PC-3 (cell line): ENCODE results near the gene FXR2. TPM values are rescaled to one million over a fixed set of nuclear protein-coding genes. Genes with fewer than 3 reads are reported as not detected.

Experiments
- ATAC-seq: fragments of 200-7000 bp; cut with Tn5 transposase; 2 replicates; pipeline ENCODE4 v1.9.1; 2020; ENCODE audit warnings: mild to moderate bottlenecking, moderate library complexity
- BruUV-seq: library from RNA; stranded (reverse); fragments of 400-500 nt; replicated peaks from 2 replicates; lab custom pipeline; 2021; lab: Mats Ljungman, UMichigan
- CTCF ChIA-PET: fragments of 300-600 bp; sonication (Branson Sonifier 250); formaldehyde crosslinking; loops from one replicate; lab custom pipeline; 2022; ENCODE audit warnings: antibody characterized with exemption; lab: Charles Lee
- POLR2A ChIA-PET: fragments of 300-600 bp; sonication (Branson Sonifier 250); formaldehyde crosslinking; loops from one replicate; lab custom pipeline; 2022; ENCODE audit warnings: antibody characterized with exemption; ENCODE audit not compliant: unreplicated experiment; lab: Charles Lee
- DNase-seq: peaks from one replicate; pipeline ENCODE4 v3.0.0-alpha.2; 2015
- H2AFZ ChIP-seq: fragments of 300-600 bp; sonication (generic); 2 replicates; pipeline ENCODE4 v1.6.0; 2016; ENCODE audit warnings: antibody characterized with exemption, low read length
- H3F3A ChIP-seq: fragments of 300-600 bp; sonication (generic); one replicate; pipeline ENCODE4 v1.6.0; 2017; ENCODE audit warnings: antibody characterized with exemption, low read length, control low read depth, mild to moderate bottlenecking; ENCODE audit not compliant: unreplicated experiment
- H3K27ac ChIP-seq: fragments of 300-600 bp; sonication (generic); 2 replicates; pipeline ENCODE4 v1.5.1; 2016; ENCODE audit warnings: mild to moderate bottlenecking, low read length
- H3K27me3 ChIP-seq: fragments of 300-600 bp; sonication (generic); 2 replicates; pipeline ENCODE4 v1.6.1; 2016; ENCODE audit warnings: low read length, mixed read lengths
- H3K36me3 ChIP-seq: fragments of 300-600 bp; sonication (generic); 2 replicates; pipeline ENCODE4 v1.6.1; 2016; ENCODE audit warnings: low read depth, mixed run types, low read length, mixed read lengths
- H3K4me1 ChIP-seq: fragments of 300-600 bp; sonication (generic); 2 replicates; pipeline ENCODE4 v1.5.1; 2016; ENCODE audit warnings: low read length; ENCODE audit not compliant: insufficient read depth
- H3K4me2 ChIP-seq: fragments of 300-600 bp; sonication (generic); 2 replicates; pipeline ENCODE4 v1.6.0; 2016; ENCODE audit warnings: low read length
- H3K4me3 ChIP-seq: fragments of 300-600 bp; sonication (generic); 2 replicates; pipeline ENCODE4 v1.5.1; 2016; ENCODE audit warnings: mild to moderate bottlenecking, low read length, mixed read lengths
- H3K79me2 ChIP-seq: fragments of 300-600 bp; sonication (generic); 2 replicates; pipeline ENCODE4 v1.6.1; 2017; ENCODE audit warnings: low read length, mixed read lengths
- H3K9ac ChIP-seq: fragments of 300-600 bp; sonication (generic); 2 replicates; pipeline ENCODE4 v1.6.0; 2016; ENCODE audit warnings: mild to moderate bottlenecking, low read length
- H3K9me2 ChIP-seq: fragments of 300-600 bp; sonication (generic); replicated peaks from 2 replicates; pipeline ENCODE4 v1.6.1; 2016; ENCODE audit warnings: mixed run types, low read length, mixed read lengths
- H3K9me3 ChIP-seq: fragments of 300-600 bp; sonication (generic); 2 replicates; pipeline ENCODE4 v1.6.1; 2016; ENCODE audit warnings: low read length, mixed read lengths
- H4K20me1 ChIP-seq: fragments of 300-600 bp; sonication (generic); 2 replicates; pipeline ENCODE4 v1.6.1; 2016; ENCODE audit warnings: low read length, mixed read lengths
- EZH2 ChIP-seq: fragments of 300-600 bp; sonication (generic); IDR thresholded peaks from one replicate; pipeline ENCODE4 v1.6.1; 2017; ENCODE audit warnings: antibody characterized with exemption, mild to moderate bottlenecking, low read length; ENCODE audit not compliant: unreplicated experiment
- EZH2phosphoT487 ChIP-seq: fragments of 300-600 bp; sonication (generic); IDR thresholded peaks from 2 replicates; pipeline ENCODE4 v1.6.1; 2018; ENCODE audit warnings: mild to moderate bottlenecking, antibody characterized with exemption, low read length, borderline replicate concordance
- intact Hi-C: fragments of 100-400 bp; cut with micrococcal nuclease; formaldehyde crosslinking; loops from 2 replicates; pipeline ENCODE4 v1.9.0; 2023
- total RNA-seq: library from RNA; depleted of rRNA; stranded (reverse); fragments of >200 nt; gene quantifications from 2 replicates; pipeline ENCODE4 v1.2.3, GENCODE V29; 2014
- TF ChIP-seq, protein P1 (sequence below): fragments of 300-600 bp; sonication (generic); conservative IDR thresholded peaks from 2 replicates; pipeline ENCODE4 v1.5.1; 2017; ENCODE audit warnings: antibody characterized with exemption, low read depth, mild to moderate bottlenecking, low read length

FXR2 gene
- total RNA-seq, 1 experiment from 2014 or later = 51.4 TPM

DNA sequence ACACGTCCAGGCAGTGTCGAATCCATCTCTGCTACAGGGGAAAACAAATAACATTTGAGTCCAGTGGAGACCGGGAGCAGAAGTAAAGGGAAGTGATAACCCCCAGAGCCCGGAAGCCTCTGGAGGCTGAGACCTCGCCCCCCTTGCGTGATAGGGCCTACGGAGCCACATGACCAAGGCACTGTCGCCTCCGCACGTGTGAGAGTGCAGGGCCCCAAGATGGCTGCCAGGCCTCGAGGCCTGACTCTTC is 42.4 kb downstream of the FXR2 start:
- TF ChIP-seq EZH2 = no peak
- TF ChIP-seq EZH2phosphoT487 = no peak
- TF ChIP-seq, protein P1, sequence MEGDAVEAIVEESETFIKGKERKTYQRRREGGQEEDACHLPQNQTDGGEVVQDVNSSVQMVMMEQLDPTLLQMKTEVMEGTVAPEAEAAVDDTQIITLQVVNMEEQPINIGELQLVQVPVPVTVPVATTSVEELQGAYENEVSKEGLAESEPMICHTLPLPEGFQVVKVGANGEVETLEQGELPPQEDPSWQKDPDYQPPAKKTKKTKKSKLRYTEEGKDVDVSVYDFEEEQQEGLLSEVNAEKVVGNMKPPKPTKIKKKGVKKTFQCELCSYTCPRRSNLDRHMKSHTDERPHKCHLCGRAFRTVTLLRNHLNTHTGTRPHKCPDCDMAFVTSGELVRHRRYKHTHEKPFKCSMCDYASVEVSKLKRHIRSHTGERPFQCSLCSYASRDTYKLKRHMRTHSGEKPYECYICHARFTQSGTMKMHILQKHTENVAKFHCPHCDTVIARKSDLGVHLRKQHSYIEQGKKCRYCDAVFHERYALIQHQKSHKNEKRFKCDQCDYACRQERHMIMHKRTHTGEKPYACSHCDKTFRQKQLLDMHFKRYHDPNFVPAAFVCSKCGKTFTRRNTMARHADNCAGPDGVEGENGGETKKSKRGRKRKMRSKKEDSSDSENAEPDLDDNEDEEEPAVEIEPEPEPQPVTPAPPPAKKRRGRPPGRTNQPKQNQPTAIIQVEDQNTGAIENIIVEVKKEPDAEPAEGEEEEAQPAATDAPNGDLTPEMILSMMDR = no peak
- BruUV-seq = no TSS peak
- H2AFZ ChIP-seq = no peak overlapping the region

DNA sequence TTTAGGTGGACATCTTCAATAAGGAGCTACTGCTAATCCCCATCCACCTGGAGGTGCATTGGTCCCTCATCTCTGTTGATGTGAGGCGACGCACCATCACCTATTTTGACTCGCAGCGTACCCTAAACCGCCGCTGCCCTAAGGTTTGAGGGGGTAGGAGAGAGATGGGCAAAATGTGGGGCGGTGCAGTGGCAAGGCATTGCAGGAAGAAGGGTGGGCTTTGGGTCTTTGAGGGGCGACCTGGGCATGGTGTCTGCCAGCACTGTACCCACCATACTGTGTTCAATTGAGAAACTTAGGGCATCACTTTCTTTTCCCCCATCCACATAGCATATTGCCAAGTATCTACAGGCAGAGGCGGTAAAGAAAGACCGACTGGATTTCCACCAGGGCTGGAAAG is 44.3 kb downstream of the FXR2 start:
- peaks cover 9% of the 10 kb centered on the region for H3F3A ChIP-seq
- intact Hi-C loops = no loop called here
- ChIA-PET POLR2A (no interaction called here), CTCF (no interaction called here)
- peaks cover 25% of the 10 kb centered on the region for H4K20me1 ChIP-seq
- TF ChIP-seq EZH2 (no peak), EZH2phosphoT487 (no peak)
- TF ChIP-seq, protein P1 = no peak
- H3K27ac ChIP-seq = no peak overlapping the region
- no peak overlapping the region for H3K9ac ChIP-seq
- H3K27me3 ChIP-seq = no peaks in the 10 kb centered on the region
- DNase-seq (no peak), ATAC-seq (no peak)
- H3K79me2 ChIP-seq = peaks cover 35% of the 10 kb centered on the region
- no TSS peak for BruUV-seq
- H3K9me2 ChIP-seq = no peaks in the 10 kb centered on the region
- H3K9me3 ChIP-seq = no peaks in the 10 kb centered on the region
- peaks cover 40% of the 10 kb centered on the region for H3K36me3 ChIP-seq
- no peak overlapping the region for H2AFZ ChIP-seq
- H3K4me3 ChIP-seq = no peak overlapping the region
- H3K4me2 ChIP-seq = no peak overlapping the region
- H3K4me1 ChIP-seq = peaks cover 14% of the 10 kb centered on the region

More for the DNA sequence above, 42.4 kb downstream of the FXR2 start:
- Histone ChIP-seq H3K4me2 (peak overlapping the region; percentile 67), H3K79me2 (peaks cover 47% of the 10 kb centered on the region), H3K9me2 (no peaks in the 10 kb centered on the region), H3F3A (peaks cover 25% of the 10 kb centered on the region), H4K20me1 (peaks cover 44% of the 10 kb centered on the region), H3K4me1 (peaks cover 32% of the 10 kb centered on the region), H3K36me3 (peaks cover 53% of the 10 kb centered on the region), H3K27ac (peak overlapping the region; percentile 20), H3K9me3 (no peaks in the 10 kb centered on the region), H3K4me3 (peak overlapping the region; percentile 49; the same call in 1 of the 2 replicates), H3K9ac (peak overlapping the region; percentile 47), H3K27me3 (no peaks in the 10 kb centered on the region)
- CTCF ChIA-PET = no interaction called here
- POLR2A ChIA-PET = no interaction called here
- intact Hi-C loops = no loop called here
- ATAC-seq (no peak), DNase-seq (no peak)

DNA sequence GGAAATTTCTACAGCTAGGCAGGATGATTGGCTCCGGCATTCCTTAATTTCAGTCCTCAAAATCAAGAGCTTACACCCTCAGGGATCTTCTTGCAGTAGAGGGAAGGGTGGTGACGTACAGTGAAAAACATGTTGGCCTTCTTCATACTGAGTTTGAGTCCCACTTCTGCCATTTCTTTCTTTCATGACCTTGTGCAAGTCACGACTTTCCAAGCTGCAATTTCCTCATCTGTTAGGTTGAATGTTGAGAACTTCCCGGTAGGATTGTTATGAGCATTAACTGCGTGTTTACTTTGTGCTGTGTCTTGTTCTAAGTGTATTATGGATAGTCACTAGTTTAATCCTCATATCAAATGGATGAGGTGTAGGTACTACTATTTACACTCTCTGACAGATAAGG is 45.1 kb downstream of the FXR2 start:
- H3K36me3 ChIP-seq = peaks cover 38% of the 10 kb centered on the region
- H3K79me2 ChIP-seq = peaks cover 35% of the 10 kb centered on the region

More for the DNA sequence above, 45.1 kb downstream of the FXR2 start:
- peaks cover 6% of the 10 kb centered on the region for H3K4me1 ChIP-seq
- peaks cover 17% of the 10 kb centered on the region for H4K20me1 ChIP-seq
- H3K27ac ChIP-seq = no peak overlapping the region
- ATAC-seq (no peak), DNase-seq (no peak)
- ChIA-PET POLR2A (no interaction called here), CTCF (no interaction called here)
- intact Hi-C loops = no loop called here
- peaks cover 1% of the 10 kb centered on the region for H3F3A ChIP-seq
- H3K4me3 ChIP-seq = no peak overlapping the region
- H3K9ac ChIP-seq = no peak overlapping the region
- H3K4me2 ChIP-seq = no peak overlapping the region
- no TSS peak for BruUV-seq
- no peaks in the 10 kb centered on the region for H3K9me2 ChIP-seq
- H3K9me3 ChIP-seq = no peaks in the 10 kb centered on the region
- H2AFZ ChIP-seq = no peak overlapping the region
- no peak for TF ChIP-seq EZH2
- TF ChIP-seq, protein P1 = no peak
- TF ChIP-seq EZH2phosphoT487 = no peak
- H3K27me3 ChIP-seq = no peaks in the 10 kb centered on the region
